Fibroblast of skin of back (primary cell): ENCODE data around the gene GFM1.
A peak's percentile ranks its signal among the peaks of the same experiment; 100 is the strongest.
"Not testable (repeated sequence)": the region's sequence is repeated elsewhere in the genome, so short reads cannot be mapped to it uniquely, and the experiment has no call there.

Experiments
- DNase-seq: peaks from one replicate; pipeline ENCODE4 v3.0.0-alpha.2; 2013

GFM1 gene

DNA sequence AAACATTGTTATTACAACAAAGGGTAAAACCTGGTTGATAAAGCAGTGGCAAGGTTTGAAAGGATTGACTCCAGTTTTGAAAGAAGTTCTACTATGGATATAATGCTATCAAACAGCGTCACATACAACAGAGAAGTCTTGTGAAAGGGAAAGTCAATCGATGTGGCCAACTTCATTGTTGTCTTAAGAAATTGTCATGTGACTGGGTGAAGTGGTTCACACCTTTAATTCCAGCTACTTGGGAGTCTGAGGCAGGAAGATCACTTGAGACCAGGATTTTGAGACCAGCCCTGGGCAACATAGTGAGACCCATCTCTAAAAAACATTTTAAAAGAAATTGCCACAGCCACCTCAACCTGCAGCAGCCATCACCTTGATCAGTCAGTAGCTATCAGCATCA is 34.4 kb downstream of the GFM1 start:
- DNase-seq, result no peak

- peak; percentile 48 for DNase-seq
Measured at GRCh38 chr3:158679547-158680000, 35.2 kb downstream of the GFM1 start.

GRCh38 chr3:158680861-158681260 is 36.5 kb downstream of the GFM1 start:
- no peak for DNase-seq

DNA sequence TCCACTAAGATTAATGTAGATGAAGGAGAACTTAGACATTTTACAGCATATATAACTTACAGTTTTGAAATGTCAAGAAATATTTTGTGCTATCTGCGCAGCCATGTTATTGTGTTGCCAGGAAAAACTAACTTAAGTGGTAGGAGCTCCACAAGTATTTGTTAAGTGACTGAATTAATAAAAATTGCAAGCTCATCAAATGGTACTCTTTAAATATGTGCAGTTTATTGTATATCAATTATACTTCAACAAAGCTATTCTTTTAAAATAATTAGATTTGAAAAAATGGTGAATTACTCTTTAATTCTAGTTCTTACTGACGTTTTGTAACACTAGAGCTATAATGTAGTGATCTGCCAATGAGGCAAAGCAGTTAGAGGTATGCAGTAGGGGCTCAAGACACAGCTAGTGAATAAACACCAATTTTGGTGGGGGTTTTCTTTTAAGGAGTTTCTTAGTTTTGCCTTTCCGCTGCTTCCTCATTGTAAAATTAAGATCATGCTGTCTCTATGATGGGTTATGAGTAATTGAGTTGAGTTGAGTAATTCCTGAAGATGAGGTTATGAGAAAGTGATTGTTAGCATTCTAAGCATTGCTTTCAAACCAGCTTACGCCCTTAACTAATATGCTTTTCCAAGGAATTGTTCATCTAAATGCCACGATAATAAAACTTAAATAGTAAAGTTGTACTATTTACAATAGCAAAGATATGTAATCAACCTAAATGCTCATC is 39.1 kb downstream of the GFM1 start:
- DNase-seq, result peak; percentile 81

DNA sequence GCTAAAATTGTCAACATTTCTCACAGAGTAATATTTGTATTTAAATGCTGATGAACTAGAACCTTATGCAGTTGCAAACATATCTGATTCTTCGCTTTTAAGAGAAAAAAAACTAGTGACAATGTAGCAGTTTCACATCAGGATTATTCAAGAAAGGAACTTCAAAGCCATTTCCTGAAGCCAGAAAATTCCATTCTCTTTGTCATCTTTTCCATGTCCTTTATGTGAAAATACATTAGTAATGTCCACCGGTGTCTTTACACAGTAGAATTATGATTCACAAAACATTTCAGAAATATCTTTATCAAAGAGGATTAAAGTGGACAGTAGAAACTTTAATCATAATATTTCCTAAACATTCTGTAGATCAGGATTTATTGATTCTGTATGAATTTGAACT is 40.8 kb downstream of the GFM1 start:
- DNase-seq, result peak; percentile 69

- not testable (repeated sequence) for DNase-seq
Measured at GRCh38 chr3:158693866-158694456, 49.6 kb downstream of the GFM1 start.

DNA sequence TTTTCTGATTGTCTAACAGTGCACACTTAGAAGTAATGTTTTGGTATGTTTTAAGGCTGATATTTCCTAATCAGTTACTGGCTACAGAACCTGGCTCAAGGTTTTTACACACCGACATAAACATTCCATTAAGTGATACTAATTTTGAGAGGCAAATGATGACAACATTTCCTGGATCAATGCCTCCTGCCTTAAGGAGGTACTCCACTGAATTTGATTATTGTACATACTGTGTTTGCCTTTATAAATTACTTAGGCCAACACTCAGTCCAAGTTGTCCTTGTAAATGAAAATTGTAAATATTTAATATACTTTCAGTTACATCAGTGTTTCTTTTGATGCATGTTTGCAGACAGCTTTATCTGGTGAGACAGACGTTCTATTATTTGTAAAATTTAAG is 52.3 kb downstream of the GFM1 start:
- DNase-seq, result no peak

GRCh38 chr3:158700559-158700958 is 56.2 kb downstream of the GFM1 start:
- no peak for DNase-seq

DNA sequence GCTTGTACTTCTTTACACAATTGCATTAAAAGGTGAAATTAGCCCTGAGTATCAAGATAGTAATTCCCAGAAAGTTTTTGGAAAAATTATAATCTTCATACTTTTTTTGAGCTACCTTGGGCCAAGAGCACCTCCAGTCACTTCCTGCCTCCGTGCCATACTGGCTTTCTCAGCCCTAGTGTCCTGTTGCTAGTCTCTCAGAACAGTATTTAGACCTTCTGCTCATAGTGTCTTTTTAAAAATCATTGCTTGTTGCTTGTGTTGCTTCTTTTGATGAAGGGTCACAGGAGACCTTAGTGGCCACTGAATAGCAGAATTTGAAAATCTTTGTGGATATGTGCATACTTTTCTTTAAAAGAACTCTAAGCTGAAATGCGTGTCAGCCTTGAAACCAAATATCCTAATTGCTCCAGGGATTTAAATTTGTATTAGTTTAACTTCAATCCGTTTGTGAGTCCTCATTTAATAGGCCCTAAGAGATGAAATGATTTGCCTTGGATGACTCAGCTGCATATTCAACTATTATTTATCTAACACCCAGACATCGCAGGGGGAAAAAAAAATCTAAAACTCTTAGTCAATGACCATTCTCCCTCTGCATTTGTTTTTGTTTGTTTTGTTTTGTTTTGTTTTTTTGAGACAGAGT is 57.2 kb downstream of the GFM1 start:
- peak; percentile 71 for DNase-seq

GRCh38 chr3:158702815-158703481 is 58.6 kb downstream of the GFM1 start:
- peak; percentile 90 for DNase-seq

GRCh38 chr3:158703566-158703965 is 59.2 kb downstream of the GFM1 start:
- DNase-seq, result peak; percentile 26

DNA sequence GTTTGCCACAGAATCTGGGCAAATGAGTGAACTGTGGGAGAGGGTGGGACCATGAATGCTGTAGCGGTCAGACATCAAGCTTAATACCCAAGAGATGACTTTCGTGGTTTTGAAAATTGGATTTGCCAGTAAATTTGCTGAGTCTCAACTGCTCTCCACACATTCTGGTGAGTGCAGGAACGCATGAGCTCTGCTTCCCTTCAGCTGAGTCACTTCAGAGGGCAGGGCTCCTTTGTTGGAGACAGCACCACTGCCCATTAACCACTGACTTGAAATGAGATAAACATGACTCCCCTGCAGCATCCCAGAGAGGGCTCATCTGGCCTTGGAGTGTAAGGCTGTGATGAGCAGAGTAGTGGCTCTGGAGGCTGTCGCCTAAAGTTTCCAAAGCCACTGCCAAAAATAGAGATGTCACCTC is 65.3 kb downstream of the GFM1 start:
- peak; percentile 100 for DNase-seq

GRCh38 chr3:158710601-158711000 is 66.3 kb downstream of the GFM1 start:
- no peak for DNase-seq

DNA sequence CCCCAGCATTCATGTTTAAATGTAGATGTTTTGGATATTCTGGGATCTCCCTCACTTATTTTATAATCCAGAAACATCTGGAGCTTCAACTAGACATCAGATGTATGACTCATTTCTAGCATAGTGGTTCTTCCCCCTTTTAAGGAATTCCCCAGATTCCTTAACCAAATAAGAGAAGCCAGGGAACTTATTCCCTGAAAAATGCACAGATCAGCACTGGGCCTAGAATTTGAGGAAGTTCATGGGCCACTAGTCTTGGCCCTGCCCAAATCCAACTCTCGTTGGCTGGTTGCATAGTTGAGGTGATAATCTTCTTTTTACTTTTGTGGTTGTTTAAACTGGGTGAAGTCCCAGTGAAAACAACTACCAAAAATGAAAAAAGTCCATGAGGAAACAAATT is 67.6 kb downstream of the GFM1 start:
- peak; percentile 95 for DNase-seq

- no peak for DNase-seq
Measured at GRCh38 chr3:158712443-158712842, 68.1 kb downstream of the GFM1 start.

GRCh38 chr3:158713094-158713499 is 68.8 kb downstream of the GFM1 start:
- peak; percentile 92 for DNase-seq

GRCh38 chr3:158717576-158717975 is 73.2 kb downstream of the GFM1 start:
- no peak for DNase-seq

DNA sequence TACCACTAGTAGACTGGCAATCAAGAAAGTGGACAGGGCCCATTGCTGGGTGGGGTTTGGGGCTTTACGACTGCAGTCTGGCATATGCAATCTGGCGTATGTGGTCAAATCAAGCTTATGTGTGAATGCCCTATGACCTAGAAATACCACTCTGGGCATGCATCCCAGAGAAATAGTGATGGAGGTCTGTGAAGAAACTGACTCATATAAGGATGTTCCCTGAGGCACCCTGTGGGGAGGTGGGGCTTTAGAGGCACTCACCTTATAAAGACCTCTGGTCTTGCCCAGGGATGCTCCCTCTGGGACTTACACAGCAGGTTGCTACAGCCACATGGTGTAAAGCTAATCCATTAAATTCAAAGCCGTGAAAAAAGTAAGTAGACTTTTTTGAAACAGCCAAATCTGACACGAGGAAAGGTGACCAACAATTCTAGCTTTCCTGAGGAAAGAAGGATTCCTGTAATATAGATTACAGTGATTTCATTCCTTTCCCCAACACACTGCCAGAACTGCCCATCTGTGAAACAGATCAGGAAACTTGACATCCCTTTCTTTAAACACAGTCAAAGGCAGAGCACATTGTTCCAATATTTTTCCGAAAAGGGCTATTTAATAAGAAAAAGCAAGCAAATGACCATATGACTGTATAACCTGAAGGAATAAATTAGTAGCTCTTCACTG is 74.3 kb downstream of the GFM1 start:
- peak; percentile 86 for DNase-seq

- DNase-seq, result no peak
Measured at GRCh38 chr3:158722108-158722507, 77.8 kb downstream of the GFM1 start.

GRCh38 chr3:158723991-158724390 is 79.7 kb downstream of the GFM1 start:
- DNase-seq, result no peak

DNA sequence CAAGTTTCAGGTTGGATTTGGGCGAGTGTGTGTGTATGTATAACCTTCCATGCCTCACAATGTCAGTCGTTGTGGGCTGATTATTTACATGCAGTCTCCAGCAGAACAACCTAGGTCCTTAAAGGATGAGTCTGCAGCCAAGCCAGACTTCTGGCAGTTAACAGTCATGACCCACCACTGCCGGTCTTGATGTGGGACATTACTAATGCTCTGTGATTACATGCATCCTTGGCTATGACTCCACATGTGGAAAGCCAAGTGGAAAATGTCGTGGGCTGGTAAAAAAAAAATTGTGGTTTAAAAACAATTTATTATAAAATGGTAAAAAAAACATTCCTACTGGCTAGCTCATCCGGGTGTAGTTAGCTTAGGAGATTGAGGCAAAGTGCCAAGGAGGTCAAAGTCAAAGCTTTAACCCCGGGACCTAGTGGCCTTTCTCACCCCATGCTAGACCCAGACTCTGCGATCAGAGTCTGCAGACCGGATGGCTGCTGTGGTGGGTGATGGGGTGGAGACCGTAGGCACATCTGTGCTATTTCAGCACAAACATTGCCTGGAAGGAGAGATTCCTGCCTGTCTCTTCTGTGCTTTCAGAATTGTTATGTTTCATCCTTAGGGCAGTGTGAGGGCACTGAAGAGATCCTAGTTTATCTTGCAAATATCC is 81.2 kb downstream of the GFM1 start:
- DNase-seq, result peak; percentile 98
